ENCODE results near the gene GCN1. TPM values are rescaled to one million over a fixed set of nuclear protein-coding genes. Genes with fewer than 3 reads are reported as not detected.

Gene GCN1
- total and polyA plus RNA-seq, 2 donors (not counting 1 experiment from before 2014, with no cell fraction given): 30.8 to 93.1 TPM

GRCh38 chr12:120218680-120219606 is 24.4 kb upstream of the GCN1 start:
- Histone ChIP-seq H3K9me3 (ENCODE audit: control insufficient read depth, insufficient read depth, low read depth, low read length) (no peaks in the 10 kb centered on the region), H3K27me3 (ENCODE audit: control insufficient read depth, insufficient read depth, low read length) (no peaks in the 10 kb centered on the region), H3K9ac (ENCODE audit: insufficient read depth, low read length) (no peak overlapping the region), H3K79me2 (ENCODE audit: control insufficient read depth, insufficient read depth, low read length) (peaks cover 8% of the 10 kb centered on the region), H2AFZ (ENCODE audit: low read length) (no peak overlapping the region), H4K20me1 (ENCODE audit: control insufficient read depth, extremely low read depth, insufficient read depth, low read length) (no peaks in the 10 kb centered on the region), H3K4me1 (ENCODE audit: control insufficient read depth, extremely low read depth, insufficient read depth, low read length) (no peaks in the 10 kb centered on the region), H3K36me3 (ENCODE audit: control insufficient read depth, insufficient read depth, low read length) (peaks cover 51% of the 10 kb centered on the region), H3K4me3 (replicated peaks in 1 of 4; ENCODE audit: control extremely low read depth in 1 of 4, insufficient read depth in 1 of 4, low read depth in 3 of 4, low read length in 4 of 4) (no peak overlapping the region), H3K4me2 (ENCODE audit: extremely low read depth, insufficient read depth, low read length) (no peak overlapping the region), H3K27ac (ENCODE audit: insufficient read depth, low read length) (no peak overlapping the region)
- no peak for DNase-seq (ENCODE audit: low read depth in 2 of 2)
- TF ChIP-seq CTCF (conservative IDR thresholded peaks at IDR 0.05 in 1 of 2, IDR thresholded peaks at IDR 0.05 in 1 of 2; ENCODE audit: low read depth in 1 of 2, low read length in 2 of 2) (no peak), EZH2 (IDR thresholded peaks at IDR 0.05; ENCODE audit: low read length, missing control alignments) (no peak)

- Histone ChIP-seq H3K27ac (ENCODE audit: insufficient read depth, low read length) (no peak overlapping the region), H3K9ac (ENCODE audit: insufficient read depth, low read length) (no peak overlapping the region), H3K79me2 (ENCODE audit: control insufficient read depth, insufficient read depth, low read length) (no peaks in the 10 kb centered on the region), H3K4me1 (ENCODE audit: control insufficient read depth, extremely low read depth, insufficient read depth, low read length) (no peaks in the 10 kb centered on the region), H2AFZ (ENCODE audit: low read length) (no peak overlapping the region), H3K27me3 (ENCODE audit: control insufficient read depth, insufficient read depth, low read length) (no peaks in the 10 kb centered on the region), H3K9me3 (ENCODE audit: control insufficient read depth, insufficient read depth, low read depth, low read length) (no peaks in the 10 kb centered on the region), H3K36me3 (ENCODE audit: control insufficient read depth, insufficient read depth, low read length) (peaks cover 49% of the 10 kb centered on the region), H3K4me3 (replicated peaks in 1 of 4; ENCODE audit: control extremely low read depth in 1 of 4, insufficient read depth in 1 of 4, low read depth in 3 of 4, low read length in 4 of 4) (no peak overlapping the region), H4K20me1 (ENCODE audit: control insufficient read depth, extremely low read depth, insufficient read depth, low read length) (no peaks in the 10 kb centered on the region), H3K4me2 (ENCODE audit: extremely low read depth, insufficient read depth, low read length) (no peak overlapping the region)
- no peak for DNase-seq (ENCODE audit: low read depth in 2 of 2)
- TF ChIP-seq CTCF (conservative IDR thresholded peaks at IDR 0.05 in 1 of 2, IDR thresholded peaks at IDR 0.05 in 1 of 2; ENCODE audit: low read depth in 1 of 2, low read length in 2 of 2) (no peak), EZH2 (IDR thresholded peaks at IDR 0.05; ENCODE audit: low read length, missing control alignments) (no peak)
These were observed 22.5 kb upstream of the GCN1 start for GRCh38 chr12:120216742-120217605.
